AML-193 (cell line): Measurements from ENCODE around the gene INKA1.
"Not testable (repeated sequence)": the region's sequence is repeated elsewhere in the genome, so short reads cannot be mapped to it uniquely, and the experiment has no call there.

Experiments
- DNase-seq, 2 experiments: peaks; one replicate each; lab custom pipeline; 2025; lab: John Stamatoyannopoulos, UW

The INKA1 gene

GRCh38 chr3:49802719-49803464 is at the start of gene INKA1:
Gene INKA1 (plus strand): TSS chr3:49803261. CDS start chr3:49803393, 132 bp downstream.
- peak; percentile 84 to 91 for DNase-seq

- no peak for DNase-seq
Measured at GRCh38 chr3:49754536-49754935, 48.5 kb upstream of the INKA1 start.

- no peak for DNase-seq
Measured at GRCh38 chr3:49756036-49756435, 47.0 kb upstream of the INKA1 start.

GRCh38 chr3:49757197-49757596 is 45.9 kb upstream of the INKA1 start:
- no peak for DNase-seq

- no peak for DNase-seq
Measured at GRCh38 chr3:49759226-49759625, 43.8 kb upstream of the INKA1 start.

- peak in 1 of 2 experiments; percentile 14 for DNase-seq
Measured at GRCh38 chr3:49761661-49762060, 41.4 kb upstream of the INKA1 start.

- no peak for DNase-seq
Measured at GRCh38 chr3:49763981-49764380, 39.1 kb upstream of the INKA1 start.

- DNase-seq: no peak
Measured at GRCh38 chr3:49769286-49769915, 33.7 kb upstream of the INKA1 start.

- no peak for DNase-seq
Measured at GRCh38 chr3:49769926-49770325, 33.1 kb upstream of the INKA1 start.

- no peak for DNase-seq
Measured at GRCh38 chr3:49771340-49771938, 31.6 kb upstream of the INKA1 start.

- DNase-seq: no peak
Measured at GRCh38 chr3:49772703-49773102, 30.4 kb upstream of the INKA1 start.

- DNase-seq: no peak
Measured at GRCh38 chr3:49775538-49775937, 27.5 kb upstream of the INKA1 start.

- DNase-seq: not testable (repeated sequence)
Measured at GRCh38 chr3:49776101-49776500, 27.0 kb upstream of the INKA1 start.

GRCh38 chr3:49779358-49780079 is 23.5 kb upstream of the INKA1 start:
- DNase-seq: no peak

- no peak for DNase-seq
Measured at GRCh38 chr3:49780080-49780974, 22.7 kb upstream of the INKA1 start.

GRCh38 chr3:49780975-49781365 is 22.1 kb upstream of the INKA1 start:
- DNase-seq: not testable (repeated sequence)

- DNase-seq: no peak
Measured at GRCh38 chr3:49781415-49782199, 21.5 kb upstream of the INKA1 start.

- not testable (repeated sequence) for DNase-seq
Measured at GRCh38 chr3:49782277-49782676, 20.8 kb upstream of the INKA1 start.

- peak; percentile 33 to 47 for DNase-seq
Measured at GRCh38 chr3:49785565-49786356, 17.3 kb upstream of the INKA1 start.
